H4 (cell line): ENCODE data around the gene GLCCI1. TPM values are rescaled to one million over a fixed set of nuclear protein-coding genes. Genes with fewer than 3 reads are reported as not detected.
"Not testable (repeated sequence)": the region's sequence is repeated elsewhere in the genome, so short reads cannot be mapped to it uniquely, and the experiment has no call there.

Experiments used
- DNase-seq: peaks from one replicate; pipeline ENCODE4 v3.0.0-alpha.2; 2015; ENCODE audit warnings: low spot score
- total RNA-seq: library from RNA; depleted of rRNA; stranded (reverse); fragments of >200 nt; shearing (Covaris generic); gene quantifications from 2 replicates; pipeline ENCODE4 v1.2.3, GENCODE V29; 2014

The GLCCI1 gene
- total RNA-seq, 1 experiment from 2014 or later, result 6.7 TPM

- no peak for DNase-seq
Measured at GRCh38 chr7:7989616-7990440, 21.2 kb downstream of the GLCCI1 start.

GRCh38 chr7:7990441-7990761 lies 21.8 kb downstream of the GLCCI1 start:
- DNase-seq, result no peak

GRCh38 chr7:7992506-7992905 lies 23.9 kb downstream of the GLCCI1 start:
- peak; percentile 40 for DNase-seq

- not testable (repeated sequence) for DNase-seq
Measured at GRCh38 chr7:7995348-7995747, 26.8 kb downstream of the GLCCI1 start.

- peak; percentile 59 for DNase-seq
Measured at GRCh38 chr7:7996568-7996967, 28.0 kb downstream of the GLCCI1 start.

- no peak for DNase-seq
Measured at GRCh38 chr7:8000315-8000941, 31.8 kb downstream of the GLCCI1 start.

GRCh38 chr7:8003077-8003476 lies 34.5 kb downstream of the GLCCI1 start:
- DNase-seq, result no peak

GRCh38 chr7:8005279-8005678 lies 36.7 kb downstream of the GLCCI1 start:
- no peak for DNase-seq

GRCh38 chr7:8014399-8014798 lies 45.8 kb downstream of the GLCCI1 start:
- no peak for DNase-seq

GRCh38 chr7:8015100-8015745 lies 46.6 kb downstream of the GLCCI1 start:
- no peak for DNase-seq

GRCh38 chr7:8015746-8016120 lies 47.1 kb downstream of the GLCCI1 start:
- DNase-seq, result no peak

- DNase-seq, result no peak
Measured at GRCh38 chr7:8017423-8017822, 48.8 kb downstream of the GLCCI1 start.

GRCh38 chr7:8018961-8019360 lies 50.4 kb downstream of the GLCCI1 start:
- no peak for DNase-seq

- DNase-seq, result no peak
Measured at GRCh38 chr7:8022628-8023027, 54.0 kb downstream of the GLCCI1 start.

GRCh38 chr7:8035192-8035591 lies 66.6 kb downstream of the GLCCI1 start:
- no peak for DNase-seq

GRCh38 chr7:8035647-8036518 lies 67.3 kb downstream of the GLCCI1 start:
- peak; percentile 77 for DNase-seq

GRCh38 chr7:8037151-8037550 lies 68.6 kb downstream of the GLCCI1 start:
- no peak for DNase-seq

GRCh38 chr7:8040768-8041369 lies 72.3 kb downstream of the GLCCI1 start:
- DNase-seq, result no peak

- DNase-seq, result no peak
Measured at GRCh38 chr7:8042796-8043535, 74.4 kb downstream of the GLCCI1 start.

- no peak for DNase-seq
Measured at GRCh38 chr7:8044761-8045430, 76.3 kb downstream of the GLCCI1 start.
